ENCODE results near the gene NCK2.

DNA sequence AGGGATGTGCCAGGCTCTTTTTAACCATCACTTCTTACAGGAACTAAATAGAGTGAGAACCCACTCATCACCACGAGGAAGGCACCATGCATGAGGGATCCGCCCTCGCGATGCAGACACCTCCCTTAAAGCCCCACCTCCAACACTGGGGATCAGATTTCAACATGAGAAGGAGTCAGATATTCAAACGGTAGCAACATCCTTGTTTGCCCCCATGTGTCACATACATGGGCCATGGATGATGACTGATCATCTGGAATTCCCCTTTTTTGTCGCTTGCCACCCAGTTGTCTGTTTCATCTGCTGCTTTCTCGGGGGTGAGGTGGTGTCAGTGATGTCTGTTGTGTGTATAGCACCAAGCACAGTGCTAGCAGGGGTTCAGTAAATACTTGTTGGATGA lies 57.9 kb downstream of the NCK2 start:
- TF ChIP-seq, protein P1, sequence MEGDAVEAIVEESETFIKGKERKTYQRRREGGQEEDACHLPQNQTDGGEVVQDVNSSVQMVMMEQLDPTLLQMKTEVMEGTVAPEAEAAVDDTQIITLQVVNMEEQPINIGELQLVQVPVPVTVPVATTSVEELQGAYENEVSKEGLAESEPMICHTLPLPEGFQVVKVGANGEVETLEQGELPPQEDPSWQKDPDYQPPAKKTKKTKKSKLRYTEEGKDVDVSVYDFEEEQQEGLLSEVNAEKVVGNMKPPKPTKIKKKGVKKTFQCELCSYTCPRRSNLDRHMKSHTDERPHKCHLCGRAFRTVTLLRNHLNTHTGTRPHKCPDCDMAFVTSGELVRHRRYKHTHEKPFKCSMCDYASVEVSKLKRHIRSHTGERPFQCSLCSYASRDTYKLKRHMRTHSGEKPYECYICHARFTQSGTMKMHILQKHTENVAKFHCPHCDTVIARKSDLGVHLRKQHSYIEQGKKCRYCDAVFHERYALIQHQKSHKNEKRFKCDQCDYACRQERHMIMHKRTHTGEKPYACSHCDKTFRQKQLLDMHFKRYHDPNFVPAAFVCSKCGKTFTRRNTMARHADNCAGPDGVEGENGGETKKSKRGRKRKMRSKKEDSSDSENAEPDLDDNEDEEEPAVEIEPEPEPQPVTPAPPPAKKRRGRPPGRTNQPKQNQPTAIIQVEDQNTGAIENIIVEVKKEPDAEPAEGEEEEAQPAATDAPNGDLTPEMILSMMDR (conservative IDR thresholded peaks at IDR 0.05; ENCODE audit: low read length): no peak
- TF ChIP-seq EZH2phosphoT487 (IDR thresholded peaks at IDR 0.05; ENCODE audit: borderline replicate concordance): no peak

Measured in Loucy (cell line).